NCI-H146 treated with DMSO at 0.1 percent for 48 hours (cell line): Measurements from ENCODE around the gene RASAL2.
"Not testable (repeated sequence)": the region's sequence is repeated elsewhere in the genome, so short reads cannot be mapped to it uniquely, and the experiment has no call there.

Source experiments
- DNase-seq: peaks from one replicate; lab custom pipeline; 2025; ENCODE audit not compliant: unreplicated experiment; lab: John Stamatoyannopoulos, UW

The RASAL2 gene

GRCh38 chr1:178273707-178274410 lies 180.0 kb downstream of the RASAL2 start:
- no peak for DNase-seq

GRCh38 chr1:178275049-178275448 lies 181.1 kb downstream of the RASAL2 start:
- no peak for DNase-seq

- DNase-seq: no peak
These were observed 181.6 kb downstream of the RASAL2 start for GRCh38 chr1:178275553-178275952.

- no peak for DNase-seq
These were observed 184.1 kb downstream of the RASAL2 start for GRCh38 chr1:178277793-178278530.

GRCh38 chr1:178278916-178279686 lies 185.2 kb downstream of the RASAL2 start:
- no peak for DNase-seq

GRCh38 chr1:178282949-178283367 lies 189.1 kb downstream of the RASAL2 start:
- DNase-seq: no peak

GRCh38 chr1:178283409-178283808 lies 189.5 kb downstream of the RASAL2 start:
- DNase-seq: no peak

- no peak for DNase-seq
These were observed 190.2 kb downstream of the RASAL2 start for GRCh38 chr1:178284058-178284457.

GRCh38 chr1:178291166-178291565 lies 197.3 kb downstream of the RASAL2 start:
- no peak for DNase-seq

GRCh38 chr1:178294654-178295053 lies 200.8 kb downstream of the RASAL2 start:
- no peak for DNase-seq

GRCh38 chr1:178300352-178300699 lies 206.4 kb downstream of the RASAL2 start:
- DNase-seq: no peak

GRCh38 chr1:178301141-178301540 lies 207.2 kb downstream of the RASAL2 start:
- DNase-seq: no peak

- no peak for DNase-seq
These were observed 213.4 kb downstream of the RASAL2 start for GRCh38 chr1:178307264-178307663.

GRCh38 chr1:178308438-178308837 lies 214.5 kb downstream of the RASAL2 start:
- DNase-seq: no peak

GRCh38 chr1:178310685-178311105 lies 216.8 kb downstream of the RASAL2 start:
- DNase-seq: peak; percentile 86

- DNase-seq: no peak
These were observed 217.3 kb downstream of the RASAL2 start for GRCh38 chr1:178311164-178311563.

- not testable (repeated sequence) for DNase-seq
These were observed 226.5 kb downstream of the RASAL2 start for GRCh38 chr1:178320280-178320982.

GRCh38 chr1:178323067-178323466 lies 229.2 kb downstream of the RASAL2 start:
- DNase-seq: no peak

GRCh38 chr1:178324003-178324402 lies 230.1 kb downstream of the RASAL2 start:
- DNase-seq: no peak

GRCh38 chr1:178328728-178329127 lies 234.8 kb downstream of the RASAL2 start:
- no peak for DNase-seq

GRCh38 chr1:178330153-178330552 lies 236.2 kb downstream of the RASAL2 start:
- DNase-seq: no peak
